Loucy (cell line): Measurements from ENCODE around the gene BCL2L13.
"Not testable (repeated sequence)": the region's sequence is repeated elsewhere in the genome, so short reads cannot be mapped to it uniquely, and the experiment has no call there.

Experiments used
- H2AFZ ChIP-seq: fragments of 200-600 bp; sonication (generic); 2 replicates; pipeline ENCODE4 v1.6.0; 2016; ENCODE audit warnings: antibody characterized with exemption, mild to moderate bottlenecking, low read length, moderate library complexity
- H3F3A ChIP-seq: fragments of 200-600 bp; 2 replicates; pipeline ENCODE4 v1.6.0; 2016; ENCODE audit warnings: antibody characterized with exemption, low read depth, mild to moderate bottlenecking
- H3K27me3 ChIP-seq: fragments of 200-600 bp; sonication (generic); 2 replicates; pipeline ENCODE4 v1.6.1; 2014; ENCODE audit warnings: low read length, mild to moderate bottlenecking; ENCODE audit not compliant: insufficient read depth, poor library complexity, severe bottlenecking
- H3K36me3 ChIP-seq: fragments of 200-600 bp; sonication (generic); 2 replicates; pipeline ENCODE4 v1.6.1; 2016; ENCODE audit warnings: low read length; ENCODE audit not compliant: insufficient read depth
- H3K4me1 ChIP-seq: fragments of 200-600 bp; sonication (generic); 2 replicates; pipeline ENCODE4 v1.5.1; 2014; ENCODE audit warnings: low read length, mild to moderate bottlenecking; ENCODE audit not compliant: insufficient read depth, poor library complexity, severe bottlenecking
- H3K4me2 ChIP-seq: fragments of 200-600 bp; sonication (generic); 2 replicates; pipeline ENCODE4 v1.6.0; 2014; ENCODE audit warnings: antibody characterized with exemption, low read length, low read depth, mild to moderate bottlenecking; ENCODE audit not compliant: poor library complexity, severe bottlenecking
- H3K4me3 ChIP-seq: fragments of 200-600 bp; sonication (generic); 2 replicates; pipeline ENCODE4 v1.5.1; 2014; ENCODE audit warnings: low read length, mild to moderate bottlenecking, mixed read lengths; ENCODE audit not compliant: poor library complexity, severe bottlenecking
- H3K79me2 ChIP-seq: fragments of 200-600 bp; sonication (generic); 2 replicates; pipeline ENCODE4 v1.6.1; 2014; ENCODE audit warnings: low read length; ENCODE audit not compliant: insufficient read depth
- H3K9ac ChIP-seq: fragments of 200-600 bp; sonication (generic); 2 replicates; pipeline ENCODE4 v1.6.0; 2014; ENCODE audit warnings: mild to moderate bottlenecking, low read depth, low read length, moderate library complexity; ENCODE audit not compliant: poor library complexity, severe bottlenecking
- H3K9me2 ChIP-seq: fragments of 200-600 bp; sonication (generic); replicated peaks from 2 replicates; pipeline ENCODE4 v1.6.1; 2016; ENCODE audit warnings: low read depth, low read length, mixed read lengths
- H3K9me3 ChIP-seq: fragments of 200-600 bp; sonication (generic); 2 replicates; pipeline ENCODE4 v1.6.1; 2014; ENCODE audit warnings: mild to moderate bottlenecking, antibody characterized with exemption, low read length, low read depth; ENCODE audit not compliant: insufficient read depth
- H4K20me1 ChIP-seq: fragments of 200-600 bp; sonication (generic); 2 replicates; pipeline ENCODE4 v1.6.0; 2014; ENCODE audit warnings: antibody characterized with exemption, low read length, mild to moderate bottlenecking; ENCODE audit not compliant: insufficient read depth, poor library complexity, severe bottlenecking
- CTCF ChIP-seq: fragments of 200-600 bp; sonication (generic); conservative IDR thresholded peaks from 2 replicates; pipeline ENCODE4 v1.5.1; 2014; ENCODE audit warnings: mild to moderate bottlenecking, antibody characterized with exemption, low read length
- EZH2phosphoT487 ChIP-seq: fragments of 200-600 bp; IDR thresholded peaks from 2 replicates; pipeline ENCODE4 v1.6.1; 2018; ENCODE audit warnings: antibody characterized with exemption, mild to moderate bottlenecking, moderate library complexity, borderline replicate concordance

The BCL2L13 gene

GRCh38 chr22:17641269-17641668 lies 2.7 kb downstream of the BCL2L13 start:
- H3K4me3 ChIP-seq = no peak overlapping the region
- H3F3A ChIP-seq = no peaks in the 10 kb centered on the region
- TF ChIP-seq EZH2phosphoT487 (no peak), CTCF (no peak)
- H3K9me3 ChIP-seq = no peaks in the 10 kb centered on the region
- H3K4me1 ChIP-seq = peaks cover 15% of the 10 kb centered on the region
- H3K79me2 ChIP-seq = peaks cover 26% of the 10 kb centered on the region
- no peaks in the 10 kb centered on the region for H3K9me2 ChIP-seq
- H4K20me1 ChIP-seq = no peaks in the 10 kb centered on the region
- H3K4me2 ChIP-seq = no peak overlapping the region
- H3K36me3 ChIP-seq = no peaks in the 10 kb centered on the region
- H3K9ac ChIP-seq = no peak overlapping the region
- no peaks in the 10 kb centered on the region for H3K27me3 ChIP-seq
- no peak overlapping the region for H2AFZ ChIP-seq

- Histone ChIP-seq H3K4me1 (peaks cover 14% of the 10 kb centered on the region), H3K79me2 (peaks cover 26% of the 10 kb centered on the region)
- H3K9me2 ChIP-seq, H3K4me2 ChIP-seq, H3K4me3 ChIP-seq, H3K27me3 ChIP-seq, H3K36me3 ChIP-seq, H3F3A ChIP-seq, H3K9ac ChIP-seq, H3K9me3 ChIP-seq, H4K20me1 ChIP-seq, H2AFZ ChIP-seq: not testable (repeated sequence)
Observed at GRCh38 chr22:17642357-17642756, 3.8 kb downstream of the BCL2L13 start.

GRCh38 chr22:17647452-17647851 lies 8.9 kb downstream of the BCL2L13 start:
- Histone ChIP-seq H3F3A (no peaks in the 10 kb centered on the region), H4K20me1 (no peaks in the 10 kb centered on the region), H3K4me3 (no peak overlapping the region), H3K79me2 (no peaks in the 10 kb centered on the region), H2AFZ (no peak overlapping the region), H3K9ac (no peak overlapping the region), H3K36me3 (no peaks in the 10 kb centered on the region), H3K9me3 (no peaks in the 10 kb centered on the region), H3K9me2 (no peaks in the 10 kb centered on the region), H3K4me1 (no peaks in the 10 kb centered on the region), H3K27me3 (no peaks in the 10 kb centered on the region), H3K4me2 (no peak overlapping the region)
- TF ChIP-seq CTCF = no peak
- no peak for TF ChIP-seq EZH2phosphoT487

GRCh38 chr22:17647991-17648390 lies 9.4 kb downstream of the BCL2L13 start:
- Histone ChIP-seq H3K9me3 (no peaks in the 10 kb centered on the region), H4K20me1 (no peaks in the 10 kb centered on the region), H2AFZ (no peak overlapping the region), H3K4me2 (no peak overlapping the region), H3K9ac (no peak overlapping the region), H3K27me3 (no peaks in the 10 kb centered on the region), H3K36me3 (no peaks in the 10 kb centered on the region), H3F3A (no peaks in the 10 kb centered on the region), H3K4me1 (no peaks in the 10 kb centered on the region), H3K4me3 (no peak overlapping the region), H3K9me2 (no peaks in the 10 kb centered on the region), H3K79me2 (no peaks in the 10 kb centered on the region)
- TF ChIP-seq EZH2phosphoT487 = no peak
- no peak for TF ChIP-seq CTCF
